Upper lobe of left lung (tissue), 4 donors: ENCODE data around the gene PPM1N.

ENCODE experiments used
- POLR2A ChIP-seq, 4 donors: fragments of 450-650 bp; IDR thresholded peaks; one replicate each; pipeline ENCODE4 v1.5.1; 2016 to 2017; ENCODE audit warnings: antibody characterized with exemption in 4 of 4, mild to moderate bottlenecking in 2 of 4
- TF ChIP-seq, protein P1 (sequence below), 6 experiments: fragments of 450-650 bp in 4 of 6; fragments of 200-600 bp in 2 of 6; sonication (generic) in 2 of 6; IDR thresholded peaks; one replicate each; pipeline ENCODE4 v1.5.1; 2016 to 2019; ENCODE audit warnings: antibody characterized with exemption in 6 of 6

DNA sequence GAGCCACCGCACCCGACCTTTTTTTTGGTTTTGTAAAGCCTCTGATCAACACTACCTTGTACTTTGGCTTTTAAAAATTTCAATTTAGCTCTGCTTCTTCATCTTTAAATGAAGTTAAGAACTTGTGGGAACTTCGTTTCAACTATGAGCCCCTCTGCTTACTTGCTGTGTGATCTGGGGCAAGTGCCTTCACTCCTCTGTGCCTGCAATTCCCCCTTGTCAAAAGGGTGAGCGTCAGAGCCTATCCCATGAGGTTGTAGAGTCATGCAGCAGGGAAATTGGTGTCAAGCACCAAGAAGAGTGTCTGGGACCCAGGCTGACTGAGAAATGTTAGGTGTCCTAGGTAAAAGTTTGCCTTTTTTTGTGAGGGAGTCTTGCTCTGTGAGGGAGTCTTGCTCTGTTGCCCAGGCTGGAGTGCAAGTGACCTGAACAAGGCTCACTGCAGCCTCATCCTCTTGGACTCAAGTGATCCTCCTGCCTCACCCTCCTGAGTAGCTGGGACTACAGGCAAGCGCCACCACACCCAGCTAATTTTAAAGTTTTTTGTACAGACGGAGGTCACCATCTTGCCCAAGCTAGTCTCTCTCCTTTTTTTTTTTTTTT, 14.7 kb downstream of the PPM1N start:
- no peak for TF ChIP-seq POLR2A (IDR thresholded peaks at IDR 0.05)
- TF ChIP-seq, protein P1, sequence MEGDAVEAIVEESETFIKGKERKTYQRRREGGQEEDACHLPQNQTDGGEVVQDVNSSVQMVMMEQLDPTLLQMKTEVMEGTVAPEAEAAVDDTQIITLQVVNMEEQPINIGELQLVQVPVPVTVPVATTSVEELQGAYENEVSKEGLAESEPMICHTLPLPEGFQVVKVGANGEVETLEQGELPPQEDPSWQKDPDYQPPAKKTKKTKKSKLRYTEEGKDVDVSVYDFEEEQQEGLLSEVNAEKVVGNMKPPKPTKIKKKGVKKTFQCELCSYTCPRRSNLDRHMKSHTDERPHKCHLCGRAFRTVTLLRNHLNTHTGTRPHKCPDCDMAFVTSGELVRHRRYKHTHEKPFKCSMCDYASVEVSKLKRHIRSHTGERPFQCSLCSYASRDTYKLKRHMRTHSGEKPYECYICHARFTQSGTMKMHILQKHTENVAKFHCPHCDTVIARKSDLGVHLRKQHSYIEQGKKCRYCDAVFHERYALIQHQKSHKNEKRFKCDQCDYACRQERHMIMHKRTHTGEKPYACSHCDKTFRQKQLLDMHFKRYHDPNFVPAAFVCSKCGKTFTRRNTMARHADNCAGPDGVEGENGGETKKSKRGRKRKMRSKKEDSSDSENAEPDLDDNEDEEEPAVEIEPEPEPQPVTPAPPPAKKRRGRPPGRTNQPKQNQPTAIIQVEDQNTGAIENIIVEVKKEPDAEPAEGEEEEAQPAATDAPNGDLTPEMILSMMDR (IDR thresholded peaks at IDR 0.05), result no peak
